Measurements from ENCODE around the gene TSPAN33. TPM values are rescaled to one million over a fixed set of nuclear protein-coding genes. Genes with fewer than 3 reads are reported as not detected.

Gene TSPAN33
- total and polyA plus RNA-seq, 9 of the 15 experiments (the other 6 are each of a cell fraction or from before 2014, with no cell fraction given), result 0.03 to 1.5 (median 0.23) TPM; not detected in 2

- ATAC-seq (no peak), FAIRE-seq (no peak), DNase-seq (ENCODE audit: extremely low read depth in 1 of 4, low spot score in 3 of 4) (no peak)
- H3K9me1 ChIP-seq (ENCODE audit: control insufficient read depth, insufficient read depth, low read length), result no peaks in the 10 kb centered on the region
- in situ Hi-C loops (cut with MboI) (no loop called here), intact Hi-C loops (cut with micrococcal nuclease) (loop anchor here (5.0 kb wide), 1 partner anchor 81 kb away; no protein-coding TSS in a partner anchor)
- H3K79me2 ChIP-seq (ENCODE audit: control insufficient read depth, insufficient read depth, low read length), result no peaks in the 10 kb centered on the region
- H3K9ac ChIP-seq (ENCODE audit: insufficient read depth in 1 of 2, low read depth in 2 of 2, low read length in 2 of 2), result peak overlapping the region in 1 of 2 experiments; percentile 57; a peak in 1 of 4 replicates
- POLR2A ChIA-PET, result interaction anchor here (1.1 kb wide), 1 partner anchor 19 kb away, joined by 3 read pairs; no protein-coding TSS in a partner anchor
- H3K27ac ChIP-seq (ENCODE audit: extremely low read depth, low read depth, low read length), result peak overlapping the region; percentile 46; the same call in 2 of the 3 replicates
- H3K4me3 ChIP-seq, result no peak overlapping the region
- CTCF ChIA-PET (ENCODE audit: low intra/inter-chr PET ratio), result no interaction called here
- H3K9me3 ChIP-seq (replicated peaks; ENCODE audit: control insufficient read depth, insufficient read depth, low read depth, low read length), result no peaks in the 10 kb centered on the region
- peak overlapping the region; percentile 15; the same call in 1 of the 2 replicates for H3K4me2 ChIP-seq (ENCODE audit: insufficient read depth, low read length)
- no peaks in the 10 kb centered on the region for H4K20me1 ChIP-seq (replicated peaks; ENCODE audit: control insufficient read depth, insufficient read depth, low read length)
- BruUV-seq (replicated peaks), result no TSS peak
- H3K36me3 ChIP-seq (ENCODE audit: control insufficient read depth, insufficient read depth, low read length), result no peaks in the 10 kb centered on the region
- peak overlapping the region; percentile 91 for H2AFZ ChIP-seq (ENCODE audit: low read depth, low read length)
- no peaks in the 10 kb centered on the region for H3K27me3 ChIP-seq (ENCODE audit: control insufficient read depth in 2 of 2, insufficient read depth in 2 of 2, low read length in 2 of 2)
- no peak for TF ChIP-seq XRCC3 (IDR thresholded peaks at IDR 0.05)
- TF ChIP-seq NFATC3 (IDR thresholded peaks at IDR 0.05), result no peak
- no peak for TF ChIP-seq NFE2L1 (tag; IDR thresholded peaks at IDR 0.05; ENCODE audit: borderline replicate concordance, low read depth)
- TF ChIP-seq FOXK2 (conservative IDR thresholded peaks at IDR 0.05 in 1 of 2, IDR thresholded peaks at IDR 0.05 in 1 of 2; ENCODE audit: low read depth in 2 of 2), result no peak
- no peak for TF ChIP-seq ID3 (CRISPR knock-in tag; IDR thresholded peaks at IDR 0.05)
- TF ChIP-seq ID3 (tag; IDR thresholded peaks at IDR 0.05), result no peak
- TF ChIP-seq MTF1 (CRISPR knock-in tag; IDR thresholded peaks at IDR 0.05; ENCODE audit: borderline replicate concordance), result no peak
- TF ChIP-seq, protein P1, sequence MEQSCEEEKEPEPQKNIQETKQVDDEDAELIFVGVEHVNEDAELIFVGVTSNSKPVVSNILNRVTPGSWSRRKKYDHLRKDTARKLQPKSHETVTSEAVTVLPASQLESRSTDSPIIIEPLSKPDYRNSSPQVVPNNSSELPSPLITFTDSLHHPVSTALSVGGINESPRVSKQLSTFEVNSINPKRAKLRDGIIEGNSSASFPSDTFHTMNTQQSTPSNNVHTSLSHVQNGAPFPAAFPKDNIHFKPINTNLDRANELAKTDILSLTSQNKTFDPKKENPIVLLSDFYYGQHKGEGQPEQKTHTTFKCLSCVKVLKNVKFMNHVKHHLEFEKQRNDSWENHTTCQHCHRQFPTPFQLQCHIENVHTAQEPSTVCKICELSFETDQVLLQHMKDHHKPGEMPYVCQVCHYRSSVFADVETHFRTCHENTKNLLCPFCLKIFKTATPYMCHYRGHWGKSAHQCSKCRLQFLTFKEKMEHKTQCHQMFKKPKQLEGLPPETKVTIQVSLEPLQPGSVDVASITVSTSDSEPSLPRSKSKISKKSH (CRISPR knock-in tag; IDR thresholded peaks at IDR 0.05), result no peak
- TF ChIP-seq RBM15 (IDR thresholded peaks at IDR 0.05; ENCODE audit: insufficient read depth, low read length), result no peak
- no peak for TF ChIP-seq HDAC2 (IDR thresholded peaks at IDR 0.05)
- TF ChIP-seq, protein P2, sequence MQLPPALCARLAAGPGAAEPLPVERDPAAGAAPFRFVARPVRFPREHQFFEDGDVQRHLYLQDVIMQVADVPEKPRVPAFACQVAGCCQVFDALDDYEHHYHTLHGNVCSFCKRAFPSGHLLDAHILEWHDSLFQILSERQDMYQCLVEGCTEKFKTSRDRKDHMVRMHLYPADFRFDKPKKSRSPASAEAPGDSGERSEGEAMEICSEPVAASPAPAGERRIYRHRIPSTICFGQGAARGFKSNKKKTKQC (CRISPR knock-in tag; IDR thresholded peaks at IDR 0.05), result no peak
- TF ChIP-seq DPF2 (IDR thresholded peaks at IDR 0.05), result no peak
- no peak for TF ChIP-seq SRF (CRISPR knock-in tag; IDR thresholded peaks at IDR 0.05)
- no peak for TF ChIP-seq FOXJ2 (tag; IDR thresholded peaks at IDR 0.05)
- TF ChIP-seq CHCHD3 (CRISPR knock-in tag; IDR thresholded peaks at IDR 0.05), result no peak
- no peak for TF ChIP-seq NFIX (CRISPR knock-in tag; IDR thresholded peaks at IDR 0.05; ENCODE audit: low read depth)
- TF ChIP-seq ZNF282 (CRISPR knock-in tag; IDR thresholded peaks at IDR 0.05), result no peak
- no peak for TF ChIP-seq MCM2 (IDR thresholded peaks at IDR 0.05; ENCODE audit: low read depth)
- TF ChIP-seq, protein P3, sequence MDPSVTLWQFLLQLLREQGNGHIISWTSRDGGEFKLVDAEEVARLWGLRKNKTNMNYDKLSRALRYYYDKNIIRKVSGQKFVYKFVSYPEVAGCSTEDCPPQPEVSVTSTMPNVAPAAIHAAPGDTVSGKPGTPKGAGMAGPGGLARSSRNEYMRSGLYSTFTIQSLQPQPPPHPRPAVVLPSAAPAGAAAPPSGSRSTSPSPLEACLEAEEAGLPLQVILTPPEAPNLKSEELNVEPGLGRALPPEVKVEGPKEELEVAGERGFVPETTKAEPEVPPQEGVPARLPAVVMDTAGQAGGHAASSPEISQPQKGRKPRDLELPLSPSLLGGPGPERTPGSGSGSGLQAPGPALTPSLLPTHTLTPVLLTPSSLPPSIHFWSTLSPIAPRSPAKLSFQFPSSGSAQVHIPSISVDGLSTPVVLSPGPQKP (CRISPR knock-in tag; IDR thresholded peaks at IDR 0.05), result no peak
- peaks cover 0 to 11% of the 10 kb centered on the region in 2 experiments; a peak in 4 of 5 replicates for H3K4me1 ChIP-seq (replicated peaks in 1 of 2; ENCODE audit: control insufficient read depth in 2 of 2, insufficient read depth in 2 of 2, low read length in 2 of 2)
These were observed 33.5 kb upstream of the TSPAN33 start for GRCh38 chr7:129110982-129111376.

Data from K562 (cell line).